Uterus (tissue), 4 donors: ENCODE measurements around the gene HTT. TPM values are rescaled to one million over a fixed set of nuclear protein-coding genes. Genes with fewer than 3 reads are reported as not detected.

Experiments used
- DNase-seq, 2 donors: peaks; one replicate each; pipeline ENCODE4 v3.0.0-alpha.2; 2019 to 2020
- H3K27ac ChIP-seq, 2 donors: fragments of 200-600 bp; sonication (generic); 1 replicate in 1 of 2; 2 replicates in 1 of 2; pipeline ENCODE4 v1.5.1; 2016 to 2018
- H3K27me3 ChIP-seq, 2 donors: fragments of 200-600 bp; sonication (generic); one replicate each; pipeline ENCODE4 v1.5.1; 2018 to 2019; ENCODE audit warnings: control low read depth in 1 of 2
- H3K36me3 ChIP-seq, 2 donors: fragments of 200-600 bp; sonication (generic); one replicate each; pipeline ENCODE4 v1.5.1; 2019; ENCODE audit warnings: control low read depth in 1 of 2
- H3K4me1 ChIP-seq, 2 donors: fragments of 200-600 bp; sonication (generic); one replicate each; pipeline ENCODE4 v1.5.1; 2018 to 2019; ENCODE audit warnings: control low read depth in 1 of 2
- H3K4me3 ChIP-seq, 2 donors: fragments of 200-600 bp; sonication (generic); 1 replicate in 1 of 2; 2 replicates in 1 of 2; pipeline ENCODE4 v1.5.1; 2018 to 2019; ENCODE audit warnings: mild to moderate bottlenecking in 1 of 2
- H3K9me3 ChIP-seq, 2 donors: fragments of 200-600 bp; sonication (generic); one replicate each; pipeline ENCODE4 v1.5.1; 2019; ENCODE audit warnings: control low read depth in 1 of 2
- CTCF ChIP-seq, 4 experiments: fragments of 200-600 bp in 2 of 4; fragments of 450-650 bp in 2 of 4; sonication (generic) in 2 of 4; IDR thresholded peaks; one replicate each; pipeline ENCODE4 v1.5.1; 2016 to 2019; ENCODE audit warnings: antibody characterized with exemption in 4 of 4, mild to moderate bottlenecking in 2 of 4, moderate library complexity in 1 of 4
- POLR2A ChIP-seq, 2 donors: fragments of 450-650 bp; IDR thresholded peaks; one replicate each; pipeline ENCODE4 v1.6.1; 2016; ENCODE audit warnings: antibody characterized with exemption in 2 of 2, mild to moderate bottlenecking in 1 of 2, moderate library complexity in 1 of 2
- intact Hi-C: fragments of 100-400 bp; cut with DNase I; formaldehyde crosslinking; loops from one replicate; pipeline ENCODE4 v1.15.1; 2023; ENCODE audit warnings: low total_unique reads
- total RNA-seq, 4 donors: library from RNA; depleted of rRNA in 3 of 4; stranded (reverse); fragments of >200 nt in 3 of 4; gene quantifications; one replicate each; pipeline versions ENCODE4 v1.1.0 to v1.2.4, GENCODE V29; 2014 to 2023
- donor health status: DM: yes; HTN: yes; CAD: no.

Gene HTT
- total RNA-seq, 4 donors from 2014 or later, result 10.9 to 81.4 (median 49.8) TPM

- intact Hi-C loops, result no loop called here
- TF ChIP-seq CTCF (IDR thresholded peaks at IDR 0.05), result no peak
- TF ChIP-seq POLR2A (IDR thresholded peaks at IDR 0.05), result no peak
- Histone ChIP-seq H3K4me1 (peaks cover 0 to 6% of the 10 kb centered on the region in 2 donors), H3K9me3 (no peaks in the 10 kb centered on the region), H3K36me3 (no peaks in the 10 kb centered on the region), H3K27me3 (no peaks in the 10 kb centered on the region), H3K27ac (peak overlapping the region; percentile 62 to 83), H3K4me3 (no peak overlapping the region)
- no peak for DNase-seq
Observed at GRCh38 chr4:3108211-3108610, 33.7 kb downstream of the HTT start.

- Histone ChIP-seq H3K27me3 (no peaks in the 10 kb centered on the region), H3K9me3 (no peaks in the 10 kb centered on the region), H3K27ac (peak overlapping the region in 1 of 2 donors; percentile 44), H3K4me3 (no peak overlapping the region), H3K4me1 (peaks cover 0 to 6% of the 10 kb centered on the region in 2 donors), H3K36me3 (no peaks in the 10 kb centered on the region)
- intact Hi-C loops, result no loop called here
- TF ChIP-seq POLR2A (IDR thresholded peaks at IDR 0.05), result no peak
- TF ChIP-seq CTCF (IDR thresholded peaks at IDR 0.05), result no peak
- no peak for DNase-seq
Observed at GRCh38 chr4:3111461-3111860, 37.0 kb downstream of the HTT start.

GRCh38 chr4:3112201-3112600 lies 37.7 kb downstream of the HTT start:
- TF ChIP-seq CTCF (IDR thresholded peaks at IDR 0.05) (no peak), POLR2A (IDR thresholded peaks at IDR 0.05) (no peak)
- DNase-seq, result no peak
- Histone ChIP-seq H3K27ac (peak overlapping the region in 1 of 2 donors; percentile 44), H3K27me3 (no peaks in the 10 kb centered on the region), H3K9me3 (no peaks in the 10 kb centered on the region), H3K4me1 (peaks cover 0 to 6% of the 10 kb centered on the region in 2 donors), H3K36me3 (no peaks in the 10 kb centered on the region), H3K4me3 (no peak overlapping the region)
- intact Hi-C loops, result no loop called here

- TF ChIP-seq CTCF (IDR thresholded peaks at IDR 0.05), result no peak
- TF ChIP-seq POLR2A (IDR thresholded peaks at IDR 0.05), result no peak
- no peak for DNase-seq
- Histone ChIP-seq H3K36me3 (no peaks in the 10 kb centered on the region), H3K4me1 (peaks cover 0 to under 1% of the 10 kb centered on the region in 2 donors), H3K4me3 (no peak overlapping the region), H3K9me3 (no peaks in the 10 kb centered on the region), H3K27ac (no peak overlapping the region), H3K27me3 (no peaks in the 10 kb centered on the region)
- intact Hi-C loops, result no loop called here
Observed at GRCh38 chr4:3112609-3113469, 38.4 kb downstream of the HTT start.

- no peaks in the 10 kb centered on the region for H3K27me3 ChIP-seq
- TF ChIP-seq CTCF (IDR thresholded peaks at IDR 0.05) (no peak), POLR2A (IDR thresholded peaks at IDR 0.05) (no peak)
- H3K9me3 ChIP-seq, result no peaks in the 10 kb centered on the region
- no peak overlapping the region for H3K27ac ChIP-seq
- no peaks in the 10 kb centered on the region for H3K36me3 ChIP-seq
- DNase-seq, result no peak
- intact Hi-C loops, result no loop called here
- no peak overlapping the region for H3K4me3 ChIP-seq
- no peaks in the 10 kb centered on the region for H3K4me1 ChIP-seq
Observed at GRCh38 chr4:3114377-3114776, 39.9 kb downstream of the HTT start.
